Stimulated activated CD8-positive, alpha-beta memory T cell treated with anti-CD3 and anti-CD28 coated beads, Interleukin-4, amount 100 ng/mL, for 4 hours (primary cell): Measurements from ENCODE around the gene CADPS2.

Source experiments
- DNase-seq, 2 donors: peaks; one replicate each; pipeline ENCODE4 v3.0.0-alpha.2; 2020; ENCODE audit warnings: low read depth in 2 of 2, low spot score in 1 of 2

The CADPS2 gene

GRCh38 chr7:122457969-122458368 lies 428.3 kb downstream of the CADPS2 start:
- DNase-seq, result no peak

- DNase-seq, result no peak
Observed at GRCh38 chr7:122457325-122457724, 428.9 kb downstream of the CADPS2 start.

GRCh38 chr7:122454776-122455507 lies 431.3 kb downstream of the CADPS2 start:
- no peak for DNase-seq

- no peak for DNase-seq
Observed at GRCh38 chr7:122453432-122453831, 432.8 kb downstream of the CADPS2 start.

GRCh38 chr7:122448893-122449589 lies 437.2 kb downstream of the CADPS2 start:
- DNase-seq, result no peak

- no peak for DNase-seq
Observed at GRCh38 chr7:122442929-122443328, 443.3 kb downstream of the CADPS2 start.

GRCh38 chr7:122438492-122438891 lies 447.8 kb downstream of the CADPS2 start:
- no peak for DNase-seq

- no peak for DNase-seq
Observed at GRCh38 chr7:122438006-122438405, 448.3 kb downstream of the CADPS2 start.

GRCh38 chr7:122433765-122434164 lies 452.5 kb downstream of the CADPS2 start:
- no peak for DNase-seq

GRCh38 chr7:122430710-122431109 lies 455.6 kb downstream of the CADPS2 start:
- DNase-seq, result no peak

- no peak for DNase-seq
Observed at GRCh38 chr7:122429926-122430325, 456.3 kb downstream of the CADPS2 start.

GRCh38 chr7:122425731-122426130 lies 460.5 kb downstream of the CADPS2 start:
- no peak for DNase-seq

- DNase-seq, result no peak
Observed at GRCh38 chr7:122423591-122423990, 462.7 kb downstream of the CADPS2 start.

- DNase-seq, result no peak
Observed at GRCh38 chr7:122416336-122416735, 469.9 kb downstream of the CADPS2 start.

- no peak for DNase-seq
Observed at GRCh38 chr7:122415510-122415909, 470.8 kb downstream of the CADPS2 start.

- DNase-seq, result no peak
Observed at GRCh38 chr7:122413339-122413738, 472.9 kb downstream of the CADPS2 start.

GRCh38 chr7:122412883-122413282 lies 473.4 kb downstream of the CADPS2 start:
- no peak for DNase-seq

GRCh38 chr7:122412441-122412840 lies 473.8 kb downstream of the CADPS2 start:
- DNase-seq, result no peak

GRCh38 chr7:122407195-122407594 lies 479.1 kb downstream of the CADPS2 start:
- no peak for DNase-seq

GRCh38 chr7:122403113-122403512 lies 483.1 kb downstream of the CADPS2 start:
- DNase-seq, result no peak

- no peak for DNase-seq
Observed at GRCh38 chr7:122402235-122402634, 484.0 kb downstream of the CADPS2 start.

GRCh38 chr7:122397381-122397780 lies 488.9 kb downstream of the CADPS2 start:
- no peak for DNase-seq

GRCh38 chr7:122394512-122394911 lies 491.7 kb downstream of the CADPS2 start:
- no peak for DNase-seq
